SHP77 treated with DMSO at 0.1 percent for 48 hours (cell line): ENCODE results near the gene SPRN.
"Not testable (repeated sequence)": the region's sequence is repeated elsewhere in the genome, so short reads cannot be mapped to it uniquely, and the experiment has no call there.

Experiments used
- DNase-seq: peaks from one replicate; lab custom pipeline; 2025; lab: John Stamatoyannopoulos, UW

Gene SPRN

DNA sequence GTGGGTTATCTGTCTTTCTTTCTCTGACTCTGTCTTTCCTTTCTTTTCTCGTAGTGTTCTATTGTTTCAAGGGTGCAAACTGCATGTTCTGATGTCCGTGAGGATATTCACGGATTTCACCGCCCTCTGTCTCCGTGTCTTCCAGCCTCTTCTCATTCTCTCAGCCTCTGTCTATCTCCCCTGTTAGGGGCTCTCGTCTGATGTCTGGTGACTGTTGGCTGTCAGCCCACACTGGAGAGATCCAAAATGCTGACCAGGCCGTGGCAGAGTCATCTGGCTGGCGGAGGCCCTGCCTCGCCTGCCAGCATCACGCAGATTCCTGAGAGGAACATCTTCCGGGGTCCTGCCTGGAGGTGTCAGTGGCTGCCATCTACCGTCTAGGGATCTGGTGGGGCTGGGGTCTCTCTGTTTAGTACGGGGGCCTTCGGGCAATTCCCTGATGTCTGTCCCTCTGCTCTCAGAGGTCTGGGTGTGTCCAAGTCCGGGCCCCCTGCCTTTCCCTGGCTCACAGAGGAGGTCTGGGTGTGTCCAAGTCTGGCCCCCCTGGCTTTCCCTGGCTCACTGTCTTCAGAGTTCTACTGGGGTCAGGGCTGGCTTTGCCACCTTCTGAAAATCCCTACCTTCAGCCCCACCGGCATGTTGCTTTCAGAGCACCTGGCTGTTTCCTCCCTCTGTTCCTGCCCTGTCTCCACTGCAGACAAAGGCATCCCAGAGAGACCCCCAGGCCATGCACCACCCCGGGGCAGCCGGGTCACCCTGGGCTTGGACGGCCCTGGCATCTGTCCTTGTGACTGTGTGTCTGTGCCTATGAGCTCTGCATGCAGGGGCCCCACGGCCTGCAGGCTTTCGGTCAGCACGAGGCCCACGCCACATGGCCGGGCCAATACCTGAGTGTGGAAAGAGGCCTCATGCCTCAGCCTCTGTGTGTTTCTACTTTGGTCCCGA, 15.4 kb upstream of the SPRN start:
- DNase-seq = no peak

DNA sequence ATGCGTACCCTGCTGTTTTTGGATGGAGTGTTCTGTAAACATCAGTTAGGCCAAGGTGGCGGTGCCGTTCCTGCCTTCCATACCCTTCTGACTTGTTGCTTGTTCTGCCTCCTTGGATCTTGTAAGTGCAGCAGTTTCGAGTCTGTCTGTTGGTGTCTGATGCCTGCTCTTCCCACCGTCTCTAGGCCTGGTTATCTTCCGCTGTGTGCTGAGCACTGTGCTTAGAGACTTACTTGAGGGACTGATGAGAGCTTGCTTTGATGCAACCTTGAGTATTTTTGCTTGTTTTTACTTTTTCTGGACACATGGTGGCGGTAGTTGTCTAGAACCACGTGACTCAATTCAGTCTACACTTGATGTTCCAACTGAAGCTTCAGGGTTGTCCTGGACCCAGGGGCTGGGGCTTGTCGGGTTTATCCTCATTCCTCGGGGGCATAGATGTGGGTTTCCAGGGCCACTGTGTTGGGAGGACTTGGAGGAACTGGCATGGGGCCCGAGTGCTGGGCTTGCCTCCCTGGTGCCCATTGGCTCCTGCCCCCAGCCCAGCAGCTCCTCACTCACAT, 14.4 kb upstream of the SPRN start:
- peak; percentile 24 for DNase-seq

DNA sequence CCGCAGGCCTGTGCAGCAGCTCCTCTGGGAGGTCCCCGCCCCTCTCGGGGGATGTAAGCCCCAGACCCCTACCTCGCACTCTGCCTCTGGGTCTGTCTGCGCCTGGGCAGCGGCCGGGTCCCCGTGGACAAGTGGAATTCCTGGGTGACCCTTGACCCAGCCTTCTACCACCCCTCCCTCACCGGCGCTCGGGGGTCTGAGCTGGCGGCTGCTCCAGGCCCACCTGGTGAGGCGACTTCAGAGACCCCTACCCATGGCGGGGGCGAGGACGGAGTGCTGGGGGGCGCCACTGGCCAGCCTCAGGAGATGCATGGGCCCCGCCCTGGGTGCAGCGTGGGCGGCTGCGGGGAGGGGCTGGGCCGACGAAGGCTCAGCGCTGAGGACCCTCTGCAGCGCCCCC, 8.4 kb upstream of the SPRN start:
- DNase-seq = not testable (repeated sequence)

DNA sequence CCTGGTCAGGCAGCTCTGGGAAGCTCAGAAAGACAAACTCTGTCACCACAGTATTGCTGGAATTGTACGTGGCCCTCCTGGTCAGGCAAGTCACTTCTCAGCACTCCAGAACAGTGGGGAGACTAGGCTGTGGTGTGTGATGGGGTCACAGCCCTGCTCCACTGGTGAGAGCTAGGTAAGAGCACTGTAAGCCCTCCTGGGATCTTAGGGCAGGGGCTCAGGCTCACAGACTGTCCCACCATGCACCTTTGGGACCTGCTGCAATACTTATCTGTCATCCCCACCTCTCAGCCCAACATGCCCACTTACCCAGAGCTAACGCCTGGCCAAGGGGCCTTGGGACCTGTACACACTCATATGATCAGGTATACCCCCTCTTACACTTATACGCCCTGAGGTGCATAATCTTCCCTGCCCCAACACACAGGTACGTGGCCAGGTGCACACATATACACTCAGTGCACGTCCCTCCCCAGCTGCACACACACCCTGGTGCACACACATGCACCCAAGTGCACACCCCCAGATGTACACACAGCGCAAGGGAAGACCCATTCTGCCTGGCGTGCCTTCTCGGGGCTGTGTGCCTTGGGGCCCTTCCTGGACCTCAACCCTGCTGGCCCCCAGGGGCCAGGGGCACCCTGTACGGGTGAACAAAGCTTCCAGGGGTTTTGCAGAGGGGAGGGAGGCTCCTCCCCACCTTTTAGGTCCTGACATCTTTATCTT, 7.6 kb upstream of the SPRN start:
- DNase-seq = not testable (repeated sequence)

DNA sequence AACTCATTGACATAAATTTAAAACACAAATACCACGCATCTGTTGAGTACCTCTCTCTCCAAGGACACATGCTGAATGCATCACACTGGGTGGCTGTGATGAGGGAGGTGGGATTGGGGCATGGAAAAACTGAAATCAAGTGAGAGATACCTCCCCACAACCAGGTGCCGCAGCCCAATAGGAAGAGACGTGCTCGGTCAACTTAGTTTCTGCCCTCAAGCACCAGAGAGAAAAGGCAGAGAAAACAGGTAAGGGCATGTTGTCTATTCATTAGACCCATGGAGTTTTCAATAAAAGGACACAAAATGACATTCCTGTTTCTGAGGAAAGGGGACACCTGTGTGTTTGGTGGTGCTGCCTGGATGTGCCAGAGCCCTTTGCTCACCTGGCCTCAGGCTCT, 5.1 kb upstream of the SPRN start:
- DNase-seq = not testable (repeated sequence)

DNA sequence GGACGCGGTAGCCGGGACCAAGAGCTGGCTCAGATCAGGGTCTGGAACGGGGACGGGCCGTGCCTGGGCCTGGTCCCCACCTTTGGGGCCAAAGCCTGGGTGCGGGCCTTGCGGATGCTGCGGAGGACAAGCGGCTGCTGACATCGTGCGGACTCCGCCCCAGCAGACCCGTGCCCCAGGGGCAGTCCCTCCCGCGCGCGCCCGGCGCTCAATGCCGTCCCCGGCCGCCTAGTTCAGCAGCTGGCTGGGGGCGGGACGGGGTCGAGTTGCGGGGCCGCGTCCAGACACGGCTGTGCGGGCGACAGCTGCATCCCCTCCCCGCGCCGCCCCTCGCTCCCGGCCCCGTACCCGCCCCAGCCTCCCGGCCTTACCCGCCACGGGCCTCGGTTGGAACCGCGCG, 323 bp downstream of the SPRN start:
- DNase-seq = not testable (repeated sequence)

DNA sequence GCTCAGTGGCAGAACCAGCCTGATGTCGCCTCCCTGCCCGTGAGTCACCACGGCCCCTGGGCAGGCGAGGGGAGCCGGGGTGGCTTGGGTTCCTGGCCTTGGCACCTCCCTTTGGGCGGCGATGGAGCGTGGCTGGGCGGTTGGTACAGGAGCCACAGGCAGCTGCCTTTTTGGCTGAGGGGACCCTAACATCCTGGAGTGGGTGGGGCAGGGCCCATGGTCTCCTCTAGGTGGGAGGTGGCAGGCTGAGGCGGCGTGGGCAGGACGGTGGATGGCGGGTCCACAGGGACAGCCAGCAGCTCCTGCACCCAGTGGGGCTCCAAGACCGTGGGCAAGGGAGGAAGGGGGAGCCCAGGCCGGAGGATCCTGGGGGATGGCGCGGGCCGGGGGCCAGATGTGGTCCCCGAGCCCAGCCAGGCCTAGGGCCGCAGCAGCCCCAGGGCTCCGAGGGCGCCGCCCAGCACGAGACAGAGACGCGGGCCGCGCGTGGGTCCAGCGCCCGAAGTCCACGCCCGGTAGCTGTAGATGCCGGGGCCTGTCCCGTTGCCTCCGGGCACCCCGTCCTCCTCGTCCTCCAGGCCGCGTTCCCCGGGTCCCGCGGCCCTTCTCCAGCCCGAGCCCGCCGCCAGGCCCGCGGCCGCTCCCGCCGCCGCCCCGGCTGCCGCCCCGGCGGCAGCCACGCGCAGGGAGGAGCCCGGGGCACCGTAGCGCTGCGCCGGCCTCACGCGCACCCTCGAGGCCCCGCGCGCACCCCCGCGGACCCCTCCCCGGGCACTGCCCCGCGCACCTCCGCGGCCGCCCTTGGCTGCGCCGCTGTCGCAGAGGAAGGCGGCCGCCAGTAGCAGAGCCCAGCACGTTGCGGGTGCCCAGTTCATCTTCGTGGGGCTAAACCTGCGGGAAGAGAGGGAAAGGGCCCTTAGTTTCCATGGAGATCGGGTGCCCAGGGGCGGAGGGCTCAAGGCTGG, 1.3 kb downstream of the SPRN start:
- no peak for DNase-seq

DNA sequence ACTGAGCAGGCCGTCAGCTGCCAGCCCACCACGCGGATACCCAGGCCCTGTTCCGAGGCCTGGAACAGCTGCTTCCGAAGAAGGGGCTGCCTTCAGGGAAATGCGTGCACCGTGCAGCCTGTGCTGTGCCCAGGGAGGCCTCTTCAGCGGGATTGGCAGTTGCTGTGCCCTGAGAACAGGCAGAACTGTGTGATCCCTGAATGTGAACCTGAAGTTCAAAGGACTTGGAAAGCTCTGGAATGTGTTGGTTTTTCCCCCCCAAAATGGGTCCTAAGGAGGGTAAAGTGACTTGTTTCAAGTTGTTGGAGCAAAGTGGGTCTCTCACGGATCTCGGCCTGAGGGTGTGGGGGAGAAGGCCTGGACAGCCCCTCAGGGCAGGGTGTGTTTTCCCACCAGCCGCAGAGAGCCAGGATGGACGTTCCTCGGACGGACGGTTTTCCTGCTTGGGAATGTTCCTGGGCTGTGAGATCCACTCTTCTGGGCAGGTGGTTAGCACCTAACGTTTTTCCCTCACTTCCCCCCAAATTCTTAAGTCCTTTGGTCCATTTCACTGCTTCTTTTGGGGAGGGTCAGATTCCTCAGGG, 2.1 kb downstream of the SPRN start:
- DNase-seq = no peak

DNA sequence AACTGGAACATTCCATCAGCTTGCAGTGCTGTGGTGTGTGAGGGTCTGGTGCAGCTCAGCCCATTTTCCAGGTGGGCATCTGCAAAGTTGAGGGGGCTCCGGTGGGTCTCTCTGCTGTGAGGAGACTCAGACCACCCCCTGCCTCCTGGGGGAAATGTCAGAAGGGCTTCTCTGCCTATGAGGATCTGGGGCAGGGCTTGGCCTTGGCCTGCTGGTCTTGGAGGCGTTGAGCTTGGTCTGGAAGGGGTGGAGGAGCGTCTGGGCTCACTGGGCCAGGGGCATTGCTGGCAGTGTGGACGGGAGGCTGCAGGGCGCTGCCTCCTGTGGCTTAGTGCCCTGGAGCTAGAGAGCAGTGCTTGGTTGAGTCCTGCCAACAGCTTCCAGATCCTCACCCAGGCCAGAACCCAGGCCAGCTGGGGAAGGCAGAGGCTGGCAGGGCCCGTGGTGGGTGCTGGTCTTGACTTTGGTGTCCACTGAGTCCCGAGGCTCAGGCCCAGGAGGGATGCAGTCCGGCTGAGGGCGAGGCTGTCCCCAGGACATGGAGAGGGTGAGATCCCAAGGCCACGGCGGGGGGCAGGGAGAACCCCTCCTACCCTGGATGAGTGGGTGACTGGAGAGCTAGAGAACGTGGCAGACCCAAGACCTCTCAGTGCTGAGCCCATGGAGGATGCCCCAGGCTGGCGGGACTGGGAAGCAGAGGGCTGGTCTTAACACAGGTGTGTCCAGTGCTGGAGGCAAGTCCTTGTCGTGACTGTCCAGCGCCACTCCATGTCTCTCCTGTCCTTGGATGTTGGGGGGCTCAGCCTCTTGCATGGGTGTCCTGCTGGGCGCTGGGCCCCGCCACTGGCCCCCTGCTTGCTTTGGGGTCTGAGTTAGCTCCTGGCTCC, 2.8 kb downstream of the SPRN start:
- no peak for DNase-seq

DNA sequence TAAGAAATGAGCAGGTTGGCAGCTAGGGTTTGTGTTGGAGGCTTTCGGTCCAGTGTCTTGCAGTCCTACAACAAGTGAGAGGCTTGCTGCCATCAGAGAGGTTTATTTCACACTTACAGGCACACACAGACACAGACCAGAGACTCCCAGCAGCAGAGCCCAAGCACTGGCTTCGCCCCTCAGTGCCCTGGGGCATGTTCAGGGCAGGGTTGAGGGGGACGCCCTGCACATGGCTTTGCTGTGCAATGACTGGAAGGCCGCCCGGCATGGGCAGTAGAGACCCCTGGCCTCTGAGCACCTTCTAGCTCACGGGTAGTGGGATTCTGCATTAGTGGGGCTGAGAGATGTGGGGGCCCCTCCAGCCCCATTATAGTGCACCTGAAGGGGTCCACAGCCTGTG, 3.8 kb downstream of the SPRN start:
- DNase-seq = no peak

DNA sequence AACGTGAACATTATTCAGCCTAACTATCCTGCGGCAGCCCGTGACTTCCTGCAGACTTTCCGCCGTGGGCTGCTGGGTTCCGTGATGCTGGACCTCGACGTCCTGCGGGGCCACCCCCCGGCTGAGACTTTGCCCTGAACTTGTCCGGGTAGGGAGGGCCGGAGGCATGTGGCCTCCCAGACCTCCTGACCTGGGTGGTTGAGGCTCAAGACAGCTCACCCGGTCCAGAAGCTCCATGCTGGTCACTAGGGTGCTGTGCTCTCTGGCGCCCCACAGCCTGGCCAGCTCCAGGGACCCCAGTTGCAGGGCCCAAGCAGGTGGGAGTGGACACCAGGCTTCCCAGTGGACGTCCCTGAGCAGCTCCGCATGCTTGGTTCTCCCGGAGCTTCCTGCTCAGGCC, 4.4 kb downstream of the SPRN start:
- DNase-seq = no peak

DNA sequence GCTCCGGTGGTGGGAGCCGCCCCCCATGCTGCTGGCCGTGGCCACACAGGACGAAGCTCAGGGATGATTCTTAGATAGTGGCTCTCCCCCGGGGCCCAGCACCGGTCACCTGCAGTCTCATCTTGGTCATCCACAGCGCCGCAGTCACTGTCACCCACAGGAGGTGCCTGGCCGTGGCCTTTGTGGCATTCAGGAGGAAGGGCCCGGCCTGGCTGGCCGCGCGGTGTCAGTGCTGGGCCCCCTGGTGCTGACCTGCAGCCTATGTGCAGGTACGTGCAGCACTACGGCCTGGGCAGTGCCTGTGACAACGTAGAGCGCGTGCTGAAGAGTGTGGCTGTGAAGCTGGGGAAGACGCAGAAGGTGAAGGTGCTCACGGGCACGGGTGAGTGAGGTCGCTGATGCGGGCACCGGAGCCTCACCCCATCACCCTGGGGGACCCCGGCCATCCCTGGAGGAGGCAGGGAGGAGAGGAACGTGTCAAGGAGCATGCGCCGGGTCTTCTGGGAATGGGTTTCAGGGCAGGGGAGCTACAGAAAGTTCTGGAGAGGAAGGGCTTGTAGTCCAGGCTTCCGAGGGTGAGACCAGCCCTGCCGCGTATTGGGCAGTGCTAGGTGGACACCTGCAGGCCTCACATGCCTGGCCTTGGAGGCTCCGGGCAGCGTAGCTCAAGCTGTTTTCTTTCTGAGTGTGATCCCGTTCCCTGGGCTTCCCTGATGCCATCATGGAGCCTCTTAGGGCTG, 5.0 kb downstream of the SPRN start:
- no peak for DNase-seq

DNA sequence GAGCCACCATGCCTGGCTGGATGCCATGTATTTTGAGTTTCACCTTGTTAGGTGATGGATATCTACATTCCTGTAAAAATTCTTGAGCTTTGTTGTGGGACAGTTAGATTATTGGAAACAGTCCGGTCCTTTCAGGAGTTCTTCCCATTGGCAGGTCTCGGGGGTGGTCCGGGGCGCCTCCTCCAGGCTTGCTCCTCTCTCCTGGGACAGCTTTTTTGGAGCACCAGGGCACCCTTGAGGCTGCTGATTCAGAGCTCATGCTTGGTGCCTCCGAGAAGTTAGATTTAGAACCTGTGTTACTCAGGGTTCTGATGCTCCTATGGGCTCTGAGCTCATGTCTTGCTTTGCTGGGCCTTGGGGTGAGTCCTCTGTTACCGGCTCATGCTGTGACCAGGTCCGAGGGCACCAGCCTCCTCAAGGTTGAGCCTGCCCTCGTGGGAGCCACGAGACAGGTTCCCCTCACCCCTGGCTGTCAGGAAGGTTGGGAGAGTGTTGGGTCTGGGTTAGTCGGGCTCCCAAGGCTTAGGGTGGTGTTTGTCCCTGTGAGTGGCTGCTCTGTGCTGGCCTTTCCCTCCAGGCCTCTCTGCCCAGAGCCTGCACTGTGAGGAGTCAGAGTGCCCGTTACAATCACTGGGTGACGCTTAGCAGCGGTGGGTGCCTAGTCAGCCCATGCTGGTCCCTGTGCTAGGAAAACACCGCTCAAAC, 6.0 kb downstream of the SPRN start:
- DNase-seq = no peak

DNA sequence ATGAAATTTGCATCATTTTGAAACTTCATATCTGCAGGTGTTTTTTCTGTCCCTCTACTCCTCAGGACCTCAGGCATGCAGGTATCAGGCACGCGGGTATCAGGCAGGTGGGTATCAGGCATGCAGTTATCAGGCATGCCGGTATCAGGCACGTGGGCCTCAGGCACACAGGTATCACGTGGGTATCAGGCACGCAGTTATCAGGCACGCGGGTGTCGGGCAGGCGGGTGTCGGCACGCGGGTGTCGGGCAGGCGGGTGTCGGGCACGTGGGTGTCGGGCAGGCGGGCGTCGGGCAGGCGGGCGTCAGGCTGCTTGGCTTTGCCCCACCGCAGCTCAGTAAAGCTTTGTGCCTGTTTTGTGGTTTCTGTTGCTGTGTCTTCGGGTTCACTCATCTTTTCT, 8.7 kb downstream of the SPRN start:
- no peak for DNase-seq

DNA sequence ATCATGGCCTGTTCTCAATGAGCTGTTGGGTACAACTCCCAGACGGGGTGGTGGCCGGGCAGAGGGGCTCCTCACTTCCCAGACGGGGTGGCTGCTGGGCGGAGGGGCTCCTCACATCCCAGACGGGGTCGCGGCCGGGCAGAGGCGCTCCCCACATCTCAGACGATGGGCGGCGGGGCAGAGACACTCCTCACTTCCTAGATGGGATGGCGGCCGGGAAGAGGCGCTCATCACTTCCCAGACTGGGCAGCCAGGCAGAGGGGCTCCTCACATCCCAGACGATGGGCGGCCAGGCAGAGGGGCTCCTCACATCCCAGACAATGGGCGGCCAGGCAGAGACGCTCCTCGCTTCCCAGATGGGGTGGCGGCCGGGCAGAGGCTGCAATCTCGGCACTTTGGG, 10.0 kb downstream of the SPRN start:
- not testable (repeated sequence) for DNase-seq

DNA sequence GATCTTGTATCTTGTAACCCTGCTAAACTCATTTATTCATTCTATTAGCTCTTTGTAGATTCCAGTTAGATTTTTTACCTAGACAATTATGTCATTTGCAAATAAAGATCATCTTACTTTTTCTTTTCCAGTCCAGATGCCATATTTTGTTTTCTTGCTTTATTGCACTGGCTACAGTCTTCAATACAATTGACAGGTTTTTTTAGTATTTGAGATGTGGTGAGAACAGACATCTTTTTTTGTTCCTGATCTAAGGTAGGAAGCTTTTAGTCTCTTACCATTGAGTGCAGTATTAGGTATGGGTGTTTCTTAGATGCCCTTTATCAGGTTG, 12.1 kb downstream of the SPRN start:
- DNase-seq = no peak

DNA sequence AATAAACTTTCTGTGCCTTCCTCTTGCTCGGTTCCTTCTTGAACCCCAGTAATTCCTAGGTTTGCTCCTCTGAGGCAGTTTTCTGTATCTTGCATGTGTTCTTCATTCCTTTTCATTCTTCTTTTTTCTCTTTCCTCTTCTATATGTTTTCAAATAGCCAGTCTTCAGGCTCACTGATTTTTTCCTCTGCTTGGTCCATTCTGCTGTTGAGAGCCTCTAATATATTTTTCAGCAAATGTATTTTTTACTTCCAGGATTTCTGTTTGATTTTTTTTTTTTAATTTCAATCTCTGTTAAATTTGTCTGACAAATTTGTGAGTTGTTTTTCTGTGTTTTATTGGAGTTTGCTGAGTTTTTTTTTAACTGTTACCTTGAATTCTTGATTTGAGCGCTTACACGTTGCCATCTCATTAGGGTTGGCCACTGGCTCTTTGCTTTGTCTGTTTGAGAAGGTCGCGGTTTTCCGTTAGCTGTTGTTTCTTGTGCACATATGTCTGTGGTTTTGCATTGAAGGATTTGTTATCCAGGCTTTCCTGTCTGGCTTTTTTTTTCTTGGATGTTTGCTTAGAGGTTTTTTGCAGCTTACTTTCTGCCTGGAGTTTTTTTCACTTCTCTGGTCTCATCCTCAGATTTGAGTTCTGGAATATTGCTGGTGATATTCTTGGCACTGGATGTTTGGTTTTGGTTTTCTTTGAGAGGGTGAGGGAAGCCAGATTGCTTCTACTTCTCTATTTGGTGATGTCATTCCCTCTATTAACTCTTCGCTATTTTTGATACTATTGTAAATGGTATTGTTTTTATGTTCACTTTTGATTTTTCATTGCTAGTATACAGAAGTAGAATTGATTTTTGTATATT, 12.7 kb downstream of the SPRN start:
- DNase-seq = no peak

DNA sequence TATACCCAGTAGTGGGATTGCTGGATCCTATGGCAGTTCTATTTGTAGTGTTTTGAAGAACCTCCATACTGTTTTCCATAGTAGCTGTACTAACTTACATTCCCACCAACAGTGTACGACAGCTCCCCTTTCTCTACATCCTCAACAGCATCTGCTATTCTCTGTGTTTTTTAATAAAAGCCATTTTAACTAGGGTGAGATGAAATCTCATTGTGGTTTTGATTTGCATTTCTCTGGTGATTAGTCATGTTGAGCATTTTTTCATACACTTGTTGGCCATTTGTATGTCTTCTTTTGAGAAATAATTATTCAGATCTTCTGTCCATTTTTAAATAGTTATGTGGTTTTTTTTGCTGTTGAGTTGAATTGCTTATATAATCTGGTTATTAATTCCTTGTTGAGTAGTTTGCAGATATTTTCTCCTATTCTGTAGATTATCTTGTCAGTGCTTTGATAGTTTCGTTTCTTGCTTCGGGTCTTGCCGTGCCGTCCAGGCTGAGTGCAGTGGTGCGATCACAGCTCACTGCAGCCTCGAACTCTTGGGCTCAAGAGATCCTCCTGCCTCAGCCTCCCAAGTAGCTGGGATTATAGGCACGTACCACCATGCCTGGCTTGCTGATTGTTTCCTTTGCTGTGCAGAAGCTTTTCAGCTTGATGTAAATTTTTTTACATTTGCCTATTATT, 18.4 kb downstream of the SPRN start:
- no peak for DNase-seq
